BE2C (cell line): Measurements from ENCODE around the gene TTLL10.

Source experiments
- DNase-seq: peaks from one replicate; pipeline ENCODE4 v3.0.0-alpha.2; 2020
- H3K27me3 ChIP-seq: fragments of 250-450 bp; sonication (Bioruptor Pico); 2 replicates; pipeline ENCODE4 v1.5.1; 2020; ENCODE audit warnings: mild to moderate bottlenecking
- H3K36me3 ChIP-seq: fragments of 250-450 bp; sonication (Bioruptor Pico); 2 replicates; pipeline ENCODE4 v1.5.1; 2020; ENCODE audit warnings: mild to moderate bottlenecking
- H3K4me1 ChIP-seq: fragments of 250-450 bp; sonication (Bioruptor Pico); 2 replicates; pipeline ENCODE4 v1.5.1; 2020
- H3K4me3 ChIP-seq: 2 replicates; pipeline ENCODE4 v1.5.1; 2011; ENCODE audit warnings: low read depth, low read length
- H3K9me3 ChIP-seq: fragments of 250-450 bp; sonication (Bioruptor Pico); 2 replicates; pipeline ENCODE4 v1.5.1; 2020
- CTCF ChIP-seq: IDR thresholded peaks from 2 replicates; pipeline ENCODE4 v1.5.1; 2012; ENCODE audit warnings: mild to moderate bottlenecking, low read depth, low read length

Gene TTLL10

GRCh38 chr1:1241588-1242219, 68.0 kb downstream of the TTLL10 start:
- Histone ChIP-seq H3K4me1 (peaks cover 19% of the 10 kb centered on the region), H3K9me3 (no peaks in the 10 kb centered on the region), H3K36me3 (no peaks in the 10 kb centered on the region), H3K27me3 (peaks cover 77% of the 10 kb centered on the region), H3K4me3 (no peak overlapping the region)
- no peak for DNase-seq
- TF ChIP-seq CTCF: no peak

GRCh38 chr1:1242461-1243265, 69.0 kb downstream of the TTLL10 start:
- DNase-seq: no peak
- Histone ChIP-seq H3K27me3 (peaks cover 83% of the 10 kb centered on the region), H3K9me3 (no peaks in the 10 kb centered on the region), H3K4me1 (peaks cover 15% of the 10 kb centered on the region), H3K4me3 (no peak overlapping the region), H3K36me3 (no peaks in the 10 kb centered on the region)
- TF ChIP-seq CTCF: no peak

- Histone ChIP-seq H3K4me1 (peaks cover 9% of the 10 kb centered on the region), H3K9me3 (no peaks in the 10 kb centered on the region), H3K36me3 (no peaks in the 10 kb centered on the region), H3K27me3 (peaks cover 78% of the 10 kb centered on the region), H3K4me3 (no peak overlapping the region)
- no peak for DNase-seq
- TF ChIP-seq CTCF: no peak
Observed at GRCh38 chr1:1243266-1243660, 69.6 kb downstream of the TTLL10 start.

- Histone ChIP-seq H3K36me3 (no peaks in the 10 kb centered on the region), H3K9me3 (no peaks in the 10 kb centered on the region), H3K4me1 (peaks cover 3% of the 10 kb centered on the region; the same call in 1 of the 2 replicates), H3K27me3 (peaks cover 73% of the 10 kb centered on the region), H3K4me3 (no peak overlapping the region)
- no peak for TF ChIP-seq CTCF
- no peak for DNase-seq
Observed at GRCh38 chr1:1243807-1244191, 70.1 kb downstream of the TTLL10 start.

DNA sequence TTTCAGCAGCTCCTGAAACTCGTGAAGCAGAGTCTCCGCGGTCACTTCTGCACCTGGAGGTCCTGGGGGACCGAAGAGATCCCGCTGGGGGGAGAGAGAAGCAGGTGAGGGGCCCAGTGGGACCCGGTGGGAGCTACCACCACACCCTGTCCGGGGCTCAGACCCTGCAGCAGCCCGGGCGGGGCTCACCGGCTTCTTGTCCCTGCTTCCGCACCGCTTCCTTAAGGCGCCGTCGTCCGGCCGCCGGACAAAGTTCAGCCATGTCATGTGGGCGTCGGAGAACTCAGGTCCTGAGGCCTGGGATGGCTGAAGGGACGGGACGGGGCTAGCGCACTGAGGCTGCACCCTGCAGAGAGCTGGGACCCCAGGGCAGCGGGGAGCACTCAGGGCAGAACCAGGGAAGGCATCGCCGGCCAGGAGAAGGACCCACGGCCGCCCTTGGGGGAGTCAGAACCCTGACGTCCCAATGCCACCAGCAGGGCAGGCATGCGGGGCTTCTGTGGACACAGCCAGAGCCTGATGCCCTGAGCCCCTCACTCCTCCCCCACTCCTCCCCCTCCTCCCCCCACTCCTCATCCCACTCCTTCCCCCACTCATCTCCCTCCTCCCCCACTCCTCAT, 70.6 kb downstream of the TTLL10 start:
- no peak for DNase-seq
- no peaks in the 10 kb centered on the region for H3K9me3 ChIP-seq
- no peak for TF ChIP-seq CTCF
- H3K36me3 ChIP-seq: no peaks in the 10 kb centered on the region
- H3K4me1 ChIP-seq: peaks cover 3% of the 10 kb centered on the region; the same call in 1 of the 2 replicates
- no peak overlapping the region for H3K4me3 ChIP-seq
- peaks cover 68% of the 10 kb centered on the region for H3K27me3 ChIP-seq
